GM21360 (cell line): ENCODE results near the gene B3GAT3.
"Not testable (repeated sequence)": the region's sequence is repeated elsewhere in the genome, so short reads cannot be mapped to it uniquely, and the experiment has no call there.

Experiments
- ATAC-seq: cut with Tn5 transposase; IDR thresholded peaks from one replicate; pipeline ENCODE4 v1.9.1; 2021; ENCODE audit warnings: mild to moderate bottlenecking, moderate library complexity; ENCODE audit not compliant: unreplicated experiment

B3GAT3 gene

GRCh38 chr11:62645946-62646824, 24.4 kb upstream of the B3GAT3 start, which contains the start of gene GANAB:
Gene GANAB (minus strand): TSS chr11:62646613. CDS start chr11:62646599, 14 bp downstream.
- peak; percentile 95 for ATAC-seq

GRCh38 chr11:62645671-62645945, 23.8 kb upstream of the B3GAT3 start:
- no peak for ATAC-seq

GRCh38 chr11:62644220-62644619, 22.4 kb upstream of the B3GAT3 start:
- no peak for ATAC-seq

- no peak for ATAC-seq
These were observed 10.7 kb upstream of the B3GAT3 start for GRCh38 chr11:62632492-62632891.

GRCh38 chr11:62627713-62628112, 5.9 kb upstream of the B3GAT3 start:
- no peak for ATAC-seq

GRCh38 chr11:62622476-62623089, 797 bp upstream of the B3GAT3 start:
- no peak for ATAC-seq

- ATAC-seq = no peak
These were observed 689 bp downstream of the B3GAT3 start for GRCh38 chr11:62621027-62621566.

- ATAC-seq = not testable (repeated sequence)
These were observed 4.8 kb downstream of the B3GAT3 start for GRCh38 chr11:62616957-62617356.

- ATAC-seq = no peak
These were observed 6.3 kb downstream of the B3GAT3 start for GRCh38 chr11:62615521-62615920.

- no peak for ATAC-seq
These were observed 7.5 kb downstream of the B3GAT3 start for GRCh38 chr11:62614275-62614674.

- ATAC-seq = no peak
These were observed 8.5 kb downstream of the B3GAT3 start for GRCh38 chr11:62613291-62613778.

GRCh38 chr11:62612366-62613290, 9.2 kb downstream of the B3GAT3 start, which contains the start of the genes EML3 and ROM1:
Gene EML3 (minus strand): TSS chr11:62612775. CDS start chr11:62612457, 318 bp downstream.
Gene ROM1 (plus strand): TSS chr11:62613257. CDS start chr11:62613282, 25 bp downstream.
- ATAC-seq = peak; percentile 59

GRCh38 chr11:62611705-62612365, 10.0 kb downstream of the B3GAT3 start:
- ATAC-seq = peak; percentile 15

GRCh38 chr11:62610814-62611704, 10.7 kb downstream of the B3GAT3 start:
- ATAC-seq = no peak

GRCh38 chr11:62610403-62610802, 11.4 kb downstream of the B3GAT3 start:
- ATAC-seq = no peak

- no peak for ATAC-seq
These were observed 13.0 kb downstream of the B3GAT3 start for GRCh38 chr11:62608776-62609175.

GRCh38 chr11:62607714-62608113, 14.1 kb downstream of the B3GAT3 start:
- no peak for ATAC-seq

- no peak for ATAC-seq
These were observed 15.9 kb downstream of the B3GAT3 start for GRCh38 chr11:62605902-62606301.

GRCh38 chr11:62605467-62605866, 16.3 kb downstream of the B3GAT3 start:
- ATAC-seq = no peak
